LNCAP (cell line): ENCODE data around the gene PTPRM.

Experiments used
- CTCF ChIP-seq: fragments of 450-650 bp; IDR thresholded peaks from 2 replicates; pipeline ENCODE4 v1.5.1; 2017; ENCODE audit warnings: mild to moderate bottlenecking

PTPRM gene

GRCh38 chr18:8176109-8176508 lies 609.0 kb downstream of the PTPRM start:
- no peak for TF ChIP-seq CTCF

- TF ChIP-seq CTCF: no peak
Observed at GRCh38 chr18:8176554-8176953, 609.4 kb downstream of the PTPRM start.

- TF ChIP-seq CTCF: no peak
Observed at GRCh38 chr18:8177330-8178016, 610.4 kb downstream of the PTPRM start.

- no peak for TF ChIP-seq CTCF
Observed at GRCh38 chr18:8186413-8186812, 619.3 kb downstream of the PTPRM start.

- TF ChIP-seq CTCF: no peak
Observed at GRCh38 chr18:8188184-8188583, 621.1 kb downstream of the PTPRM start.

- no peak for TF ChIP-seq CTCF
Observed at GRCh38 chr18:8190980-8191379, 623.9 kb downstream of the PTPRM start.

- TF ChIP-seq CTCF: no peak
Observed at GRCh38 chr18:8194431-8194830, 627.3 kb downstream of the PTPRM start.

GRCh38 chr18:8196238-8196637 lies 629.1 kb downstream of the PTPRM start:
- TF ChIP-seq CTCF: no peak
